Measurements from ENCODE around the gene TMEM101. TPM values are rescaled to one million over a fixed set of nuclear protein-coding genes. Genes with fewer than 3 reads are reported as not detected.

The TMEM101 gene
- total RNA-seq (2021) (33.5 and 42.6 TPM in 2 replicates), Bru-seq, nascent RNA (percentile 61 among the genes with signal in this experiment), BruChase-seq, experiment 1, labeled RNA remaining after a 2-hour chase (percentile 62 among the genes with signal in this experiment), BruChase-seq, experiment 2, labeled RNA remaining after a 6-hour chase (percentile 76 among the genes with signal in this experiment)
- long read RNA-seq, transcript TMEM101-201 (4 exons, 1,536 nt) = major isoform, 60 of 69 reads
- long read RNA-seq, partial matches to known transcripts = 3 of 69 reads
- long read RNA-seq, other reads (novel, unspliced or antisense) = 4 of 69 reads

DNA sequence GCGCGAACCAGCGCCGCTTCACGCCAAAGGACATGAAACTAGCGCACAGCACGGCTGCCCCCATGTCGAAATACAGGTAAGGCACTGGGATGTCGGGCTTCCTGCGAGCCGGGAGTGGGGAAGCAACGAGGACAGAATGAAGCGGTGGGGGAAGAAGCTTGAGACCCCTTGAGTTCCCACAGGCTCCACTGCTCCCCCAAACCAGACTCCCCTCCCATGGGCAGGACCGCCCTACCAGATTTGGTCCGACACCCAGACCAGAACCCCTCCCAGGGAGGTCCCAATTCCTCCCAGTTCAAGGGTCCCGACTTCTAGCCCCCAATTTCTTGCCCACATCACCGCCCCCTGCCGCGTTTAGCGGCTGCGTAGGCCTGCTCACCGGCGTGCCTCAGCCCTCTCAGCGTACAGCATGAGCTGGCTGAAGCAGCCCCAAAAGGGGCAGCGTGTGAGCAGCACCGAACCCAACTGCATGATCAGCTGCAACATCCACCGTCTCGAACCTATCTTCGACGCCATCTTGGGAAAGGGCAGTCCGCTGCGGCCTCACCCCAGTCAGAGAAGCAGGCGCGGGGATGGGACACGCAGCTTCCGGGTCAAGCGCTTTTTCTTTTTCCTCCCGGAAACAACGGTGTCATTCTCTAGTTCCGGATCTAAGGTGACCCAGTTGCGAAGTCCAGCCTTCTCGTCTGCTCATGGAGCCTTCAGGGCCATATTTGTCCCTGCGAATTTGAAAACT lies at the start of gene TMEM101:
TMEM101 (minus strand) TSS at position 527 of the 736 bp plus-strand sequence; CDS start at position 516, 11 bp downstream.
- H3K9me2 ChIP-seq (ENCODE audit: insufficient read depth) = no peaks in the 10 kb centered on the region
- H3K27ac ChIP-seq = 0 out of 2 replicates have a peak within 1 kb of the TSS, but pooled peaks have one; percentile 29
- peak within 1 kb of the TSS; percentile 94 for H2AFZ ChIP-seq
- H3K4me3 ChIP-seq = peak within 1 kb of the TSS; percentile 94
- ChIA-PET POLR2A (ENCODE audit: unreplicated experiment) (no interaction called here), CTCF (no interaction called here)
- peaks cover 7% of the 10 kb centered on the region; the same call in 1 of the 2 replicates for H3F3A ChIP-seq (ENCODE audit: insufficient read depth, low read depth)
- H3K9me3 ChIP-seq (ENCODE audit: insufficient read depth, low read depth) = no peaks in the 10 kb centered on the region
- TSS peak; percentile 31 for BruUV-seq (replicated peaks)
- peak within 1 kb of the TSS; percentile 99 for H3K4me2 ChIP-seq
- DNase-seq = peak; percentile 76 to 82
- H3K36me3 ChIP-seq (ENCODE audit: low read depth) = no peaks in the 10 kb centered on the region
- H3K4me1 ChIP-seq (replicated peaks; ENCODE audit: insufficient read depth) = no peaks in the 10 kb centered on the region; the same call in 1 of the 2 replicates
- H3K79me2 ChIP-seq (ENCODE audit: low read depth) = peaks cover 11% of the 10 kb centered on the region
- H3K27me3 ChIP-seq (ENCODE audit: insufficient read depth, low read depth) = no peaks in the 10 kb centered on the region
- no peaks in the 10 kb centered on the region for H4K20me1 ChIP-seq (ENCODE audit: insufficient read depth)
- TF ChIP-seq CTCF (conservative IDR thresholded peaks at IDR 0.05) (no peak), EZH2 (IDR thresholded peaks at IDR 0.05; ENCODE audit: low read depth) (no peak)
- intact Hi-C loops (cut with micrococcal nuclease; ENCODE audit: unreplicated experiment) = no loop called here

DNA sequence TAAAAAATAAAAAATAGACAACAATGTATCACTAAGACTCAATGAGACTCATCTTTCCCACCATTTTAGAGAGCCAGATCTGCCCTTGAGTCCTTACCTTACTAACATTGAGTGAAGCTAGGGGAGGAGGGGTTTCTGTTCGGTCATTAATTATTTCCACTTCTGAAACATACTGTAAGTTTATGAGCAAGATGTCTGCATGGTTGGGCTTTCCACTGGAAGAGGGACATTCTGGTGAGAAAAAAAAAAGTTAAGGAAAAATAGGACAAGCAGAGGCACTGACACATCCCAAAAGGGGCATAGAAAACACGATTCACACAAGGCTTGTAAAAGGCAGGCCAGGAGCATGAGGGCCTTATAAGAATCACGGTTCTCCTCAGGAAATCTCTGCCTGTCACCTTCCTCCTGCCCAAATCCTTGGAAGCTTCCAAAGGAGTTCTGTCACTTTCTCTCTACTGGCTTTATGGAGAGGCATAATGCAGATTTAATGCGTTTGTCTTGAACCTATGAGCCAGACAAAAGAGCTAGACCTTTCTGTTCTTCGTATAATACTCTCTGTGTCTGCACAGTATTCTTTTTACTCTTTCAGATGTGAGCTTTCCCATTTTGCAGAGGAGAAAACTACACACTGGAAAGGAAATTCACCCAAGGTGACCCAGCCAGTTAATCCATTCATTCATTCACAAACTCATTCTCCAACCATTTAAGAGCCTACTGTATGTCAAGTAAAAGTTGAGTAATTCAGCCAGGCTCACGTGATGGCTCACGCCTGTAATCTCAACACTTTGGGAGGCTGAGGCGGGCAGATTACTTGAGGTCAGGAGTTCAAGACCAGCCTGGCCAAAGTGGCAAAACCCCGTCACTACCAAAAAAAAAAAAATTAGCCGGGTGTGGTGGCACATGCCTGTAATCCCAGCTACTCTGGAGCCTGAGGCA lies 49.2 kb upstream of the TMEM101 start:
- intact Hi-C loops (cut with micrococcal nuclease; ENCODE audit: unreplicated experiment) = no loop called here
- no peak for DNase-seq
- no peak overlapping the region for H3K27ac ChIP-seq
- ChIA-PET CTCF (interaction anchor here (0.7 kb wide), 1 partner anchor 1302 kb away, joined by 3 read pairs; no protein-coding TSS in a partner anchor), POLR2A (ENCODE audit: unreplicated experiment) (interaction anchor here (0.6 kb wide), 2 partner anchors 20 to 721 kb away, joined by 4 to 5 read pairs; no protein-coding TSS in a partner anchor)
- no peaks in the 10 kb centered on the region for H3K9me3 ChIP-seq (ENCODE audit: insufficient read depth, low read depth)
- H4K20me1 ChIP-seq (ENCODE audit: insufficient read depth) = peaks cover 47% of the 10 kb centered on the region
- peaks cover 30% of the 10 kb centered on the region for H3K36me3 ChIP-seq (ENCODE audit: low read depth)
- no peaks in the 10 kb centered on the region for H3K27me3 ChIP-seq (ENCODE audit: insufficient read depth, low read depth)
- H3K4me2 ChIP-seq = no peak overlapping the region; the same call in 1 of the 2 replicates
- no peaks in the 10 kb centered on the region for H3K9me2 ChIP-seq (ENCODE audit: insufficient read depth)
- TF ChIP-seq CTCF (conservative IDR thresholded peaks at IDR 0.05) (no peak), EZH2 (IDR thresholded peaks at IDR 0.05; ENCODE audit: low read depth) (no peak)
- no peak overlapping the region for H2AFZ ChIP-seq
- H3K4me1 ChIP-seq (replicated peaks; ENCODE audit: insufficient read depth) = peaks cover 22% of the 10 kb centered on the region
- no TSS peak for BruUV-seq (replicated peaks)
- H3F3A ChIP-seq (ENCODE audit: insufficient read depth, low read depth) = peaks cover 55% of the 10 kb centered on the region; the same call in 1 of the 2 replicates
- H3K79me2 ChIP-seq (ENCODE audit: low read depth) = peaks cover 77% of the 10 kb centered on the region
- H3K4me3 ChIP-seq = no peak overlapping the region

- Histone ChIP-seq H3K27ac (no peak overlapping the region), H3K4me3 (no peak overlapping the region)
- no TSS peak for BruUV-seq (replicated peaks)
These were observed 48.1 kb upstream of the TMEM101 start for GRCh38 chr17:44062871-44063270.

More at GRCh38 chr17:44062871-44063270, 48.1 kb upstream of the TMEM101 start:
- Histone ChIP-seq H4K20me1 (ENCODE audit: insufficient read depth) (peaks cover 55% of the 10 kb centered on the region), H3K36me3 (ENCODE audit: low read depth) (peaks cover 34% of the 10 kb centered on the region), H3K4me1 (replicated peaks; ENCODE audit: insufficient read depth) (peaks cover 22% of the 10 kb centered on the region), H3F3A (ENCODE audit: insufficient read depth, low read depth) (peaks cover 58% of the 10 kb centered on the region; the same call in 1 of the 2 replicates), H3K4me2 (no peak overlapping the region), H3K9me2 (ENCODE audit: insufficient read depth) (no peaks in the 10 kb centered on the region), H3K27me3 (ENCODE audit: insufficient read depth, low read depth) (no peaks in the 10 kb centered on the region), H3K9me3 (ENCODE audit: insufficient read depth, low read depth) (no peaks in the 10 kb centered on the region), H3K79me2 (ENCODE audit: low read depth) (peaks cover 85% of the 10 kb centered on the region), H2AFZ (no peak overlapping the region)
- TF ChIP-seq CTCF (conservative IDR thresholded peaks at IDR 0.05) (no peak), EZH2 (IDR thresholded peaks at IDR 0.05; ENCODE audit: low read depth) (no peak)
- ChIA-PET POLR2A (ENCODE audit: unreplicated experiment) (no interaction called here), CTCF (no interaction called here)
- intact Hi-C loops (cut with micrococcal nuclease; ENCODE audit: unreplicated experiment) = no loop called here
- DNase-seq = no peak

Measured in PC-9 (cell line).